Cardiac septum (tissue), 1 donor: ENCODE measurements around the gene PCDHGA3. TPM values are rescaled to one million over a fixed set of nuclear protein-coding genes. Genes with fewer than 3 reads are reported as not detected.
"Not testable (repeated sequence)": the region's sequence is repeated elsewhere in the genome, so short reads cannot be mapped to it uniquely, and the experiment has no call there.

Experiments
- DNase-seq: peaks from one replicate; pipeline ENCODE4 v3.0.0-alpha.2; 2020; ENCODE audit warnings: low spot score
- intact Hi-C: fragments of 100-400 bp; cut with DNase I; formaldehyde crosslinking; loops from one replicate; pipeline ENCODE4 v1.14.0; 2022
- total RNA-seq: library from RNA; stranded (reverse); fragmentation: NEBNext Ultra II Directional; extraction: Animal tissue kit (Norgen Biotek cat#: 25700); gene quantifications from one replicate; pipeline ENCODE4 v1.2.1, GENCODE V29; 2021
- donor health status: DM: no; HTN: no; CAD: no.

Gene PCDHGA3
- total RNA-seq, 1 donor from 2014 or later, result 22.9 TPM

DNA sequence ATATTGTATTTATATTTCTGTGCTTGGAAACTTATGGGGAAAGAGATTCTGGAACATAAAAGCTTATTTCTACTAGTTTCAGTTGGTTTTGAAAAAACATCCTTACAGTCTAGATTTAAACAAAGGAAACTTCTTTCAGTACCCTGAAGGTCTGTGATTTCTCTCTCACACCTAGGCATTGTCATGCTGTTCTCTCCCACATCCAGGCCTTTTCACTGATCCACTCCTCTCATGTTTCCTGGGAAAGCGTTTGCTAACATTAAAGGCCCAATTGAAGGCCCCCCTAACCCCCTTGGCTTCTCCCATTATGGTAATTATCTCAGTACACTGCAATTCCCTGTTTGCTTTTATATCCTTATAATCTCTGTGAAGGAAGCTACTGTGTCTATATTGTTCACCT, 856 bp upstream of the PCDHGA3 start:
- intact Hi-C loops, result loop anchor here (2.0 kb wide), 1 partner anchor 218 kb away; no protein-coding TSS in a partner anchor
- no peak for DNase-seq

- DNase-seq, result no peak
- intact Hi-C loops, result loop anchor here (2.0 kb wide), 1 partner anchor 217 kb away; no protein-coding TSS in a partner anchor
Measured at GRCh38 chr5:141343953-141344463, 379 bp downstream of the PCDHGA3 start.

GRCh38 chr5:141345327-141345726, 1.7 kb downstream of the PCDHGA3 start:
- intact Hi-C loops, result no loop called here
- no peak for DNase-seq

DNA sequence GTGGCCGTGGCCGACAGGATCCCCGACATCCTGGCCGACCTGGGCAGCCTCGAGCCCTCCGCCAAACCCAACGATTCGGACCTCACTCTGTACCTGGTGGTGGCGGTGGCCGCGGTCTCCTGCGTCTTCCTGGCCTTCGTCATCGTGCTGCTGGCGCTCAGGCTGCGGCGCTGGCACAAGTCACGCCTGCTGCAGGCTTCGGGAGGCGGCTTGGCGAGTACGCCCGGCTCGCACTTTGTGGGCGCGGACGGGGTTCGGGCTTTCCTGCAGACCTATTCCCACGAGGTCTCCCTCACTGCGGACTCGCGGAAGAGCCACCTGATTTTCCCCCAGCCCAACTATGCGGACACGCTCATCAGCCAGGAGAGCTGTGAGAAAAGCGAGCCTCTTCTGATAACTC, 2.4 kb downstream of the PCDHGA3 start:
- intact Hi-C loops, DNase-seq: not testable (repeated sequence)

DNA sequence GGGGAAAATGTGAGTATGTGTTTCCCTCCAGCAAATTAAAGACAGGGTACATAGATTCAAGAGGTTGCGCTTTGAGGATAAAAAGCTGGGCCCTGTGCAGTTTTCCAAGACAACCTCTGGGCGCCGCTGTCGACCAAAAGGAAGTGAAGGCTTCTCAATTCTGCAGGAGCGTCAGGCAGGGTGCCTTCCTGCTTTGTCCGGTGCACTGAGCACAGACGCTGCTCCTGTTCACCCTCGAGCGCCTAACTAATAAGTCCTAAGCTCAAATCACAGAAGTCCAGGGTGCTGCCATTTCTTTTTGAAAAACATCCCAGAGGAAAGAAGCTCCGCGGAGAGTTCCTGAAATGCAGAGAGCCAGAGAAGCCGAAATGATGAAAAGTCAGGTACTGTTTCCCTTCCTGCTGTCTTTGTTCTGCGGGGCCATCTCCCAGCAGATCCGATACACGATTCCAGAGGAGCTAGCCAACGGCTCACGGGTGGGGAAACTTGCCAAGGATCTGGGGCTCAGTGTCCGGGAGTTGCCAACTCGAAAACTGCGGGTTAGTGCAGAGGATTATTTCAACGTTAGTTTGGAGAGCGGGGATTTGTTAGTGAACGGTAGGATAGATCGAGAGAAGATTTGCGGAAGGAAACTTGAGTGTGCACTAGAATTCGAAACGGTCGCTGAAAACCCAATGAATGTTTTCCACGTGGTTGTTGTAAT, 6.4 kb downstream of the PCDHGA3 start, which contains the start of gene PCDHGB1:
TSS of gene PCDHGB1 (plus strand) at position 183 of the 703 bp plus-strand sequence. CDS start at position 345, 162 bp downstream.
- no peak for DNase-seq
- intact Hi-C loops, result no loop called here

- intact Hi-C loops, result no loop called here
Measured at GRCh38 chr5:141351591-141351990, 8.0 kb downstream of the PCDHGA3 start.

DNA sequence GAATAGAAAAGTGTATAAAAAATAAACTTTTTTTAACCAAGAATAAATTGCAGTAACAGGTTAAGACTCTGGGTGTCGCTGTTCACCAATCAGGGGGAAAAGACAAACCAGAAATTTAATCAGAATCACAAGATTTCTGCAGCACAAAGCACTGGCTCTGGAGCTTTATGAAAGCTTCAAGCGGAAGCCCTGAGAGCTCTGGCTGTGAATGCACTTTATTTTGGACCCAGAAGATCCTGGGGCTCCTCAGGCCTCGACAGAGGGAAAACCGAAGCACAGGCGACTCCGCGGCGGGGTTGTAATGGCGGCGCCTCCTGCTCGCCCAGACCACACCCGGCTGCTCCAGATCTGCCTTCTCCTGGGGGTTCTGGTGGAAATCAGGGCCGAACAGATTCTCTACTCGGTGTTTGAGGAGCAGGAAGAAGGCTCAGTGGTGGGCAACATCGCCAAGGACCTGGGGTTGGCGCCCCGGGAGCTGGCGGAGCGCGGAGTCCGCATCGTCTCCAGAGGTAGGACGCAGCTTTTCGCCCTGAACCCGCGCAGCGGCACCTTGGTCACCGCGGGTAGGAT, 11.4 kb downstream of the PCDHGA3 start, which contains the start of gene PCDHGA4:
TSS of gene PCDHGA4 (plus strand) at position 122 of the 570 bp plus-strand sequence. CDS start at position 209, 87 bp downstream.
- no peak for DNase-seq
- intact Hi-C loops, result loop anchor here (5.0 kb wide), 1 partner anchor 47 kb away; the partner anchor contains the start of gene PCDHGA9

More at GRCh38 chr5:141351591-141351990, 8.0 kb downstream of the PCDHGA3 start:
- no peak for DNase-seq

DNA sequence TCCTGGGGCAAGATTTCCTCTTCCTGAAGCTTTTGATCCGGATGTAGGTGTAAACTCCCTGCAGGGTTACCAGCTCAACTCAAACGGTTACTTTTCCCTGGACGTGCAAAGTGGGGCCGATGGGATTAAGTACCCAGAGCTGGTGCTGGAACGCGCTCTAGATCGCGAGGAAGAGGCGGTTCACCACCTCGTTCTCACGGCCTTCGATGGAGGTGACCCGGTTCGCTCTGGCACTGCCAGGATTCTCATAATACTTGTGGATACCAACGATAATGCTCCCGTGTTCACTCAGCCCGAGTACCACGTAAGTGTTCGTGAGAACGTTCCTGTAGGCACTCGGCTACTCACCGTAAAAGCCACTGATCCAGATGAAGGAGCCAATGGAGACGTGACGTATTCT, 12.0 kb downstream of the PCDHGA3 start:
- intact Hi-C loops, result loop anchor here (5.0 kb wide), 1 partner anchor 47 kb away; the partner anchor contains the start of gene PCDHGA9
- DNase-seq, result no peak

GRCh38 chr5:141356133-141356532, 12.5 kb downstream of the PCDHGA3 start:
- intact Hi-C loops, result loop anchor here (5.0 kb wide), 1 partner anchor 46 kb away; the partner anchor contains the start of gene PCDHGA9

DNA sequence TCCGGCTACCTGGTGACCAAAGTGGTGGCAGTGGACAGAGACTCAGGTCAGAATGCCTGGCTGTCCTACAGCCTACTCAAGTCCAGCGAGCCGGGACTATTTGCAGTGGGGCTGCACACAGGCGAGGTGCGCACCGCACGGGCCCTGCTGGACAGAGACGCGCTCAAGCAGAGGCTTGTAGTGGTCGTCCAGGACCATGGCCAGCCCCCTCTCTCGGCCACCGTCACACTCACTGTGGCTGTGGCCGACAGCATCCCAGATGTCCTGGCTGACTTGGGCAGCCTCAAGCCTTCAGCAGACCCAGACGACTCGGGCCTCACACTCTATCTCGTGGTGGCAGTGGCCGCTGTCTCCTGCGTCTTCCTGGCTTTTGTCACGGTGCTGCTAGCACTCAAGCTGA, 13.3 kb downstream of the PCDHGA3 start:
- peak; percentile 71 for DNase-seq
- intact Hi-C loops, result loop anchor here (5.0 kb wide), 1 partner anchor 45 kb away; the partner anchor contains the start of gene PCDHGA9

More at GRCh38 chr5:141356133-141356532, 12.5 kb downstream of the PCDHGA3 start:
- no peak for DNase-seq

DNA sequence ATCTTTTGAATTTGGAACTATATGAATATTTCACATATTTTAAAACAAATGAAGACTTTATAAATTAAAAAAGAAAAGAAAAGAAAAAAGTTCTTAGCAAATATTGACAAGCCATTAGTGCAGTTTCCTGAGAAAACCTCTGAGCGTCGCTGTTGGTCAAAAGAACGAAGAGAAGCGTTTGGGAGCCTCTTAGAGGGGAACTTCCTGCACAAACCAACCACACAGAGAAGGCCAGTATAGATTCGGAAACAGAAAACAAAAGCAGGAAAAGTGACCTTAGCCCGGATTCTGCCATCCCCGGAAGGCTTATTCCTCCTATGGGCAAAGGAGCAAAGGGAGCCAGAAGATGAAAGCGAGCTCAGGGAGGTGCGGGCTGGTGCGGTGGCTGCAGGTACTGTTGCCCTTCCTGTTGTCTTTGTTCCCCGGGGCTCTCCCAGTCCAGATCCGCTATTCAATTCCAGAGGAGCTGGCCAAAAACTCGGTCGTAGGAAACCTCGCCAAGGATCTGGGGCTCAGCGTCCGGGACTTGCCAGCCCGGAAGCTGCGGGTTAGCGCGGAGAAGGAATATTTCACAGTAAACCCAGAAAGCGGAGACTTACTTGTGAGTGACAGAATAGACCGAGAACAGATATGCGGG, 16.3 kb downstream of the PCDHGA3 start, which contains the start of gene PCDHGB2:
TSS of gene PCDHGB2 (plus strand) at position 205 of the 637 bp plus-strand sequence. CDS start at position 347, 142 bp downstream.
- DNase-seq, result peak; percentile 49
- intact Hi-C loops, result loop anchor here (5.0 kb wide), 1 partner anchor 42 kb away; the partner anchor contains the start of gene PCDHGA9

- intact Hi-C loops, result no loop called here
- DNase-seq, result no peak
Measured at GRCh38 chr5:141360685-141361084, 17.1 kb downstream of the PCDHGA3 start.

DNA sequence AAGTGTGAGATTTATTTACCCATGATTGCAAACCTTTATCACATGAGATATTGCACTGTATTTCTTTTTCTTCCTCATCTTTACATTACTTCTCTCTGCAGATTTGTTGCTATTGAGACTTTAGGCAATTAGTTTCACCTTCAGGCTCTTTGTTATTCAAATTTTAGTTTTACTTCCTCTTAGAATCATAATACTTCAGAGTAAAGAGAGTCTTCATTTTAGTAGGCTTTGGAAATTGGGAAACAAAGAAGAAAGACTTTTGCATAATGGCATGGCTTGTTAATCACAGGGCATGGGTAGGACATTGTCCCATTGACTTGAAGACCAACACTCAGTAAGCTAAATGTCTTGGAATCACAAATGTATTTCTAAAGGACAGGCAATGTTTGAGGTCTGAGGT, 19.1 kb downstream of the PCDHGA3 start:
- no peak for DNase-seq
- intact Hi-C loops, result no loop called here

GRCh38 chr5:141363952-141364660, 20.5 kb downstream of the PCDHGA3 start, which contains the start of gene PCDHGA5:
Gene PCDHGA5, plus strand, starts transcription at chr5:141364162. Its CDS starts 169 bp downstream, at chr5:141364331.
- DNase-seq, result peak; percentile 49
- intact Hi-C loops, result no loop called here

- no peak for DNase-seq
- intact Hi-C loops, result no loop called here
Measured at GRCh38 chr5:141366016-141366896, 22.6 kb downstream of the PCDHGA3 start.

- DNase-seq, result peak; percentile 74
- intact Hi-C loops, result loop anchor here (2.0 kb wide), 1 partner anchor 21 kb away; no protein-coding TSS in a partner anchor
Measured at GRCh38 chr5:141369994-141370848, 26.6 kb downstream of the PCDHGA3 start, which contains the start of gene PCDHGB3. Gene PCDHGB3, plus strand, starts transcription at chr5:141370242. Its CDS starts 153 bp downstream, at chr5:141370395.
